ENCODE data around the gene TLCD5. TPM values are rescaled to one million over a fixed set of nuclear protein-coding genes. Genes with fewer than 3 reads are reported as not detected.

TLCD5 gene
- total RNA-seq: 1 to 10 TPM in 1 of 4 donors, under 1 TPM in 3; 0.23 to 3.2 (median 0.43) TPM

- Histone ChIP-seq H3K9me3 (no peaks in the 10 kb centered on the region), H3K36me3 (peaks cover 0 to 4% (median 0%) of the 10 kb centered on the region in 3 donors), H3K4me1 (peaks cover 0 to 31% (median 8%) of the 10 kb centered on the region in 3 donors), H3K4me3 (peak within 1 kb of the TSS; percentile 48 to 80 (median 64)), H3K27me3 (peaks cover 0 to 5% (median 0%) of the 10 kb centered on the region in 4 donors), H3K27ac (peak within 1 kb of the TSS; percentile 79 to 94 (median 86))
- TF ChIP-seq POLR2A (IDR thresholded peaks at IDR 0.05) (peak in 2 of 4 donors; percentile 57 to 67), CTCF (IDR thresholded peaks at IDR 0.05) (no peak)
- 1 to 2% methylated on average over 9 to 11 of the region's 84 CpGs for WGBS, 2 donors
- intact Hi-C loops (cut with DNase I): no loop called here
- DNase-seq: no peak
Measured at GRCh38 chr11:120324932-120325810, at the start of gene TLCD5. TSS of gene TLCD5 (plus strand) at chr11:120325299. CDS start at chr11:120327442, 2,143 bp downstream.

GRCh38 chr11:120279502-120279901 lies 45.6 kb upstream of the TLCD5 start:
- Histone ChIP-seq H3K4me1 (peaks cover 0 to 24% (median 0%) of the 10 kb centered on the region in 3 donors), H3K4me3 (no peak overlapping the region), H3K27me3 (no peaks in the 10 kb centered on the region), H3K9me3 (no peaks in the 10 kb centered on the region), H3K27ac (no peak overlapping the region), H3K36me3 (no peaks in the 10 kb centered on the region)
- TF ChIP-seq CTCF (IDR thresholded peaks at IDR 0.05) (no peak), POLR2A (IDR thresholded peaks at IDR 0.05) (no peak)
- WGBS, 2 donors: 59 to 70% methylated on average over 4 to 5 of the region's 5 CpGs
- intact Hi-C loops (cut with DNase I): no loop called here
- DNase-seq: no peak

DNA sequence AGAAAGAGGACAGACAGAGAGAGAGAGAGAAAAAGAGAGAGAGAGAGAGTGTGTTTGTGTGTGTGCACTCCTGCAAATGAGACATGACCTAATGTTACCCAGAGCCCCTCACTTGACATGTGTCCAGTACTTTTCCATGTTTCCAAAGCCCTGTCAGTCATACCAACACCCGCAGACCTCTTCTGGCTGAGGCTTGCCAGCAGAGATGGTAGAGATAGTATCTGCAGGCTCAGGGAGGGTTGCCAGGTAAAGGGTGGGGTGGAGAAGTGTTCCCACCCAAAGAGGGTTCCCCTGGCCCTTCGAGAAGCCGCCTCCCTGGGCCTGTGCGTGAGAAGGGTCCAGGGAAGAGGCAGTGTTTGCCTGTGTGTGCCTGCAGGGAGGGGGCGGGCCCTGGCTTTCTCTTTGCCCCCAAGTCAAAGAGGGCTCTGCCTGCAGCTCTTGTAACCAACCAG lies 44.5 kb upstream of the TLCD5 start:
- no peak for TF ChIP-seq CTCF (IDR thresholded peaks at IDR 0.05)
- TF ChIP-seq POLR2A (IDR thresholded peaks at IDR 0.05): no peak
- no peak for DNase-seq
- H3K4me3 ChIP-seq: no peak overlapping the region
- 20 to 38% methylated on average over 1 to 3 of the region's 5 CpGs for WGBS, 2 donors
- no peaks in the 10 kb centered on the region for H3K9me3 ChIP-seq
- no peaks in the 10 kb centered on the region for H3K36me3 ChIP-seq
- H3K27ac ChIP-seq: no peak overlapping the region
- no peaks in the 10 kb centered on the region for H3K27me3 ChIP-seq
- H3K4me1 ChIP-seq: peaks cover 0 to 24% (median 0%) of the 10 kb centered on the region in 3 donors
- intact Hi-C loops (cut with DNase I): no loop called here

- DNase-seq: no peak
- H3K27ac ChIP-seq: no peak overlapping the region
- no peaks in the 10 kb centered on the region for H3K27me3 ChIP-seq
- H3K4me3 ChIP-seq: no peak overlapping the region
- H3K36me3 ChIP-seq: no peaks in the 10 kb centered on the region
- no peak for TF ChIP-seq CTCF (IDR thresholded peaks at IDR 0.05)
- H3K4me1 ChIP-seq: peaks cover 0 to 24% (median 0%) of the 10 kb centered on the region in 3 donors
- WGBS, 2 donors: 64 to 65% methylated on average over 6 to 7 of the region's 7 CpGs
- no peaks in the 10 kb centered on the region for H3K9me3 ChIP-seq
- intact Hi-C loops (cut with DNase I): no loop called here
Measured at GRCh38 chr11:120281143-120281795, 43.8 kb upstream of the TLCD5 start.

DNA sequence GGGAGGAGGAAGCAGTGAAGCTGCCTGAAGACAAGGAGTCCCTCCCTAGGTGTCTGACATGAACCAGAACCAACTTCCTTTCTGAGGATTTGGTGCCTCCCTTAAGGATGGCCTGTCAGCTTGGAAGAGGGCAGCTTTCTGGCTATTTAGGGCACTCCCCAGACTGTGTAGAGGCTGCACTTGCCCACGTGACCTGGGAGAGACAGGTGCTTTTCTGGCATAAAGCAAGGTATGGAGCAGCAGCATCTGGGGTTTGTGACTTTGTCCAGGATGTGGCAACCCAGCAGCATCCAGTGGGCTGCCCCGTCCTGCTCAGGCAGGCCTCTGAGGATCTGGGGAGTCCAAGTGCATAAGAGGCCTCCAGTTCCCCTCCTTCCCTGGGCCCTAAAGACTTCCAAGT lies 42.0 kb upstream of the TLCD5 start:
- Histone ChIP-seq H3K4me3 (no peak overlapping the region), H3K27me3 (no peaks in the 10 kb centered on the region), H3K9me3 (no peaks in the 10 kb centered on the region), H3K27ac (no peak overlapping the region), H3K4me1 (peaks cover 0 to 24% (median 0%) of the 10 kb centered on the region in 3 donors), H3K36me3 (no peaks in the 10 kb centered on the region)
- no peak for DNase-seq
- no peak for TF ChIP-seq POLR2A (IDR thresholded peaks at IDR 0.05)
- TF ChIP-seq CTCF (IDR thresholded peaks at IDR 0.05): no peak
- 71 to 80% methylated on average over 1 of the region's 2 CpGs for whole genome bisulfite sequencing, 2 donors
- intact Hi-C loops (cut with DNase I): no loop called here
